Natural killer cell (primary cell): ENCODE data around the gene MAPKAPK2. TPM values are rescaled to one million over a fixed set of nuclear protein-coding genes. Genes with fewer than 3 reads are reported as not detected.

Experiments used
- ATAC-seq, 3 donors: fragments of 150-1000 bp in 2 of 3; fragments of 200-7000 bp in 1 of 3; cut with Tn5 transposase; 1 replicate in 1 of 3; 2 replicates in 2 of 3; pipeline ENCODE4 v1.10.0; 2021; ENCODE audit warnings: mild to moderate bottlenecking in 2 of 3, moderate library complexity in 2 of 3
- DNase-seq, 2 donors: peaks; one replicate each; pipeline versions ENCODE4 v3.0.0 to v3.0.0-alpha.2; 2013 to 2021; ENCODE audit warnings: mixed read lengths in 1 of 2
- H3K27ac ChIP-seq: one replicate; pipeline ENCODE4 v1.5.1; 2013; ENCODE audit warnings: mild to moderate bottlenecking, low read length
- H3K27me3 ChIP-seq: one replicate; pipeline ENCODE4 v1.6.1; 2013; ENCODE audit warnings: low read length; ENCODE audit not compliant: control insufficient read depth, insufficient read depth
- H3K36me3 ChIP-seq: one replicate; pipeline ENCODE4 v1.6.1; 2013; ENCODE audit warnings: low read length; ENCODE audit not compliant: control insufficient read depth, insufficient read depth
- H3K4me1 ChIP-seq: one replicate; pipeline ENCODE4 v1.6.1; 2013; ENCODE audit warnings: low read length; ENCODE audit not compliant: control insufficient read depth, insufficient read depth
- H3K4me3 ChIP-seq: one replicate; pipeline ENCODE4 v1.5.1; 2013; ENCODE audit warnings: low read length
- H3K9me3 ChIP-seq: one replicate; pipeline ENCODE4 v1.6.1; 2013; ENCODE audit warnings: low read length; ENCODE audit not compliant: control insufficient read depth, insufficient read depth
- H3K27ac Mint-ChIP-seq, 2 donors: one replicate each; pipeline ENCODE4 v1.8.0; 2022; ENCODE audit warnings: mild to moderate bottlenecking in 2 of 2, mixed read lengths in 2 of 2, moderate library complexity in 1 of 2
- H3K27me3 Mint-ChIP-seq, 2 donors: one replicate each; pipeline ENCODE4 v1.8.0; 2022; ENCODE audit warnings: low read depth in 2 of 2, mixed read lengths in 2 of 2
- H3K36me3 Mint-ChIP-seq: one replicate; pipeline ENCODE4 v1.8.0; 2022; ENCODE audit warnings: mixed read lengths
- H3K4me1 Mint-ChIP-seq, 2 donors: one replicate each; pipeline ENCODE4 v1.8.0; 2022; ENCODE audit warnings: mixed read lengths in 2 of 2
- H3K4me3 Mint-ChIP-seq: one replicate; pipeline ENCODE4 v1.8.0; 2022; ENCODE audit warnings: mild to moderate bottlenecking, moderate library complexity, mixed read lengths
- H3K9me3 Mint-ChIP-seq, 2 donors: one replicate each; pipeline ENCODE4 v1.8.0; 2022; ENCODE audit warnings: mixed read lengths in 2 of 2
- CTCF ChIP-seq: fragments of 200-600 bp; IDR thresholded peaks from one replicate; pipeline ENCODE4 v1.8.0; 2022; ENCODE audit warnings: antibody characterized with exemption
- WGBS: methylation state at CpG from one replicate; pipeline ENCODE4 v1.1.7; 2013; ENCODE audit warnings: missing lambda C conversion rate; ENCODE audit not compliant: insufficient coverage; 5-methylcytosine and 5-hydroxymethylcytosine counted together
- intact Hi-C: fragments of 100-400 bp; cut with micrococcal nuclease; formaldehyde crosslinking; loops from one replicate; pipeline ENCODE4 v1.14.2; 2022
- total RNA-seq, 4 donors: library from RNA; stranded (reverse); fragments of 120-200 nt in 1 of 4; gene quantifications; one replicate each; pipeline versions ENCODE4 v1.2.3 to v1.2.4, GENCODE V29; 2013 to 2022

The MAPKAPK2 gene
- total RNA-seq, 3 donors from 2014 or later (not counting 1 experiment from before 2014, with no cell fraction given) = 137 to 197 (median 178) TPM

GRCh38 chr1:206703661-206704060 is 19.0 kb downstream of the MAPKAPK2 start:
- peaks cover 75% of the 10 kb centered on the region for H3K4me1 ChIP-seq
- no peaks in the 10 kb centered on the region for H3K27me3 ChIP-seq
- WGBS = 26% methylated on average over 4 of the region's 4 CpGs
- H3K27ac ChIP-seq = peak overlapping the region; percentile 51
- ATAC-seq (peak; percentile 80 to 82 (median 82)), DNase-seq (peak; percentile 39 to 90)
- TF ChIP-seq CTCF = no peak
- no peaks in the 10 kb centered on the region for H3K36me3 Mint-ChIP-seq
- H3K9me3 ChIP-seq = no peaks in the 10 kb centered on the region
- peaks cover 82 to 90% of the 10 kb centered on the region in 2 donors for H3K4me1 Mint-ChIP-seq
- no peak overlapping the region for H3K4me3 ChIP-seq
- H3K27me3 Mint-ChIP-seq = no peaks in the 10 kb centered on the region
- H3K4me3 Mint-ChIP-seq = peak overlapping the region; percentile 74
- intact Hi-C loops = loop anchor here (2.0 kb wide), 2 partner anchors 13 to 17 kb away; no protein-coding TSS in a partner anchor
- no peaks in the 10 kb centered on the region for H3K9me3 Mint-ChIP-seq
- peak overlapping the region; percentile 76 to 90 for H3K27ac Mint-ChIP-seq
- no peaks in the 10 kb centered on the region for H3K36me3 ChIP-seq

- Histone ChIP-seq H3K36me3 (no peaks in the 10 kb centered on the region), H3K9me3 (no peaks in the 10 kb centered on the region), H3K27ac (peak overlapping the region; percentile 51), H3K4me1 (peaks cover 73% of the 10 kb centered on the region), H3K4me3 (no peak overlapping the region), H3K27me3 (no peaks in the 10 kb centered on the region)
- Mint-ChIP-seq H3K27ac (peak overlapping the region; percentile 76 to 90), H3K4me3 (peak overlapping the region; percentile 74), H3K36me3 (no peaks in the 10 kb centered on the region), H3K27me3 (no peaks in the 10 kb centered on the region), H3K9me3 (no peaks in the 10 kb centered on the region), H3K4me1 (peaks cover 82 to 90% of the 10 kb centered on the region in 2 donors)
- DNase-seq = peak in 1 of 2 donors; percentile 52
- WGBS = 52% methylated on average over 9 of the region's 9 CpGs
- intact Hi-C loops = no loop called here
- TF ChIP-seq CTCF = no peak
- ATAC-seq = peak; percentile 52 to 71 (median 59)
These were observed 19.5 kb downstream of the MAPKAPK2 start for GRCh38 chr1:206704226-206704625.

GRCh38 chr1:206705191-206705590 is 20.5 kb downstream of the MAPKAPK2 start:
- Histone ChIP-seq H3K36me3 (no peaks in the 10 kb centered on the region), H3K9me3 (no peaks in the 10 kb centered on the region), H3K27ac (no peak overlapping the region), H3K4me3 (no peak overlapping the region), H3K4me1 (peaks cover 67% of the 10 kb centered on the region), H3K27me3 (no peaks in the 10 kb centered on the region)
- no peak overlapping the region for H3K4me3 Mint-ChIP-seq
- H3K27me3 Mint-ChIP-seq = no peaks in the 10 kb centered on the region
- TF ChIP-seq CTCF = no peak
- DNase-seq (no peak), ATAC-seq (no peak)
- H3K4me1 Mint-ChIP-seq = peaks cover 82 to 90% of the 10 kb centered on the region in 2 donors
- no peaks in the 10 kb centered on the region for H3K9me3 Mint-ChIP-seq
- 73% methylated on average over 3 of the region's 4 CpGs for WGBS
- H3K27ac Mint-ChIP-seq = peak overlapping the region in 1 of 2 donors; percentile 90
- intact Hi-C loops = no loop called here
- no peaks in the 10 kb centered on the region for H3K36me3 Mint-ChIP-seq

- Histone ChIP-seq H3K4me3 (no peak overlapping the region), H3K27me3 (no peaks in the 10 kb centered on the region), H3K4me1 (peaks cover 64% of the 10 kb centered on the region), H3K9me3 (no peaks in the 10 kb centered on the region), H3K36me3 (no peaks in the 10 kb centered on the region), H3K27ac (no peak overlapping the region)
- Mint-ChIP-seq H3K4me3 (no peak overlapping the region), H3K36me3 (no peaks in the 10 kb centered on the region), H3K4me1 (peaks cover 82 to 90% of the 10 kb centered on the region in 2 donors), H3K27me3 (no peaks in the 10 kb centered on the region), H3K27ac (peak overlapping the region in 1 of 2 donors; percentile 90), H3K9me3 (no peaks in the 10 kb centered on the region)
- intact Hi-C loops = no loop called here
- ATAC-seq = no peak
- no peak for TF ChIP-seq CTCF
- no peak for DNase-seq
- 95% methylated on average over 6 of the region's 8 CpGs for WGBS
These were observed 21.1 kb downstream of the MAPKAPK2 start for GRCh38 chr1:206705726-206706297.
